ENCODE results near the gene PRDX4.
A peak's percentile ranks its signal among the peaks of the same experiment; 100 is the strongest.
"Not testable (repeated sequence)": the region's sequence is repeated elsewhere in the genome, so short reads cannot be mapped to it uniquely, and the experiment has no call there.

PRDX4 gene

DNA sequence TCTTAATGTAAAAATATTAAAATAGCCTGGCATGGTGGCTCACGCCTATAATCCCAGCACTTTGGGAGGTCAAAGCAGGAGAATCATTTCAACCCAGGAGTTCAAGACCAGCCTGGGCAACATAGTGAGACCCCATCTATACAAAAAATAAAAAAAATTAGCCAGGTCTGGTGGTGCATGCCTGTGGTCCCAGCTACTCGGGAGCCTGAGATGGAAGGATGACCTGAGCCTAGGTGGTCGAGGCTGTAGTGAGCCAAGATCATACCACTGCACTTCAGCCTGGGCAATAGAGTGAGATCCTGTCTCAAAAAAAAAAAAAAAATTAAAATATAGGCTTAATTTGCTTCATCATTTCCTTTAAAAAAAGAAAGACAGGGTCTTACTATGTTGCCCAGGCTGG, 9.2 kb downstream of the PRDX4 start:
- DNase-seq, result not testable (repeated sequence)

DNA sequence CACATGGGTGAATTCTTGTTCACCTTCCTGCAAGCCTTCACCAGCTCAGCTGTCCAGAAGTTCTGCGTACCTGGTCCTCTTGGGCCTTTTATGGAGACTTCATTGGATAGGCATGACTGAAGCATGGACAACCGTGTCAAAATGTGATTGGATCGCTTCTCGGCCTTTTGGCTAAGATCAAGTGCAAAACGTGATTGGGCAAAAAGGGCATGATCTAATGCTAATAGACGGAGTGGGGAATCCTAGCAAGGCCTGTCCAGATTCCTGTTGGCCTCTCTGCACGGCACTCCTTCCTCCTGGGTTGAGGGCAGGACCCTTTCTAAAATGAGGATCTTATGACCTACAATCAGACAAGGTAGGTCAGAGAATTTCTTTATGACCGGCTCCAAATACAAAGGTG, 24.9 kb downstream of the PRDX4 start:
- DNase-seq, result no peak

DNA sequence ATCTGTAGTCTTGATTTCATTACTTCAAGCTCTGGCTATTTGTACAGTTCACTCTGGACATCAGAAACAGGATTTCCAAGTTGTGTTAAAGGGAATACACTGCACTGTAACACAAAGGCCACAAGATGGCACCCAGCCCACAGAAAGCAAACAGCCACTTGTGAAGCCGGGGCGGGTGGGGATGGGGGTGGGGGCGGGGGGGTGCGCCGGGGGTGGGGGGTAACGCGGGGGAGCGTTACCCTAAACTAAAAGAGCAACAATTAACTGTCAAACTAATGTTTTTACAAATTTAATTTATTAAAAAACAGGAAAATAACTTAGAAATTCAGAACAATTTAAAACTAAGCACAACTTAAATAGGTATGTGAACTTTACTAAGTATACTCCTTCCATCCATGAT, 27.3 kb downstream of the PRDX4 start:
- peak; percentile 52 for DNase-seq

DNA sequence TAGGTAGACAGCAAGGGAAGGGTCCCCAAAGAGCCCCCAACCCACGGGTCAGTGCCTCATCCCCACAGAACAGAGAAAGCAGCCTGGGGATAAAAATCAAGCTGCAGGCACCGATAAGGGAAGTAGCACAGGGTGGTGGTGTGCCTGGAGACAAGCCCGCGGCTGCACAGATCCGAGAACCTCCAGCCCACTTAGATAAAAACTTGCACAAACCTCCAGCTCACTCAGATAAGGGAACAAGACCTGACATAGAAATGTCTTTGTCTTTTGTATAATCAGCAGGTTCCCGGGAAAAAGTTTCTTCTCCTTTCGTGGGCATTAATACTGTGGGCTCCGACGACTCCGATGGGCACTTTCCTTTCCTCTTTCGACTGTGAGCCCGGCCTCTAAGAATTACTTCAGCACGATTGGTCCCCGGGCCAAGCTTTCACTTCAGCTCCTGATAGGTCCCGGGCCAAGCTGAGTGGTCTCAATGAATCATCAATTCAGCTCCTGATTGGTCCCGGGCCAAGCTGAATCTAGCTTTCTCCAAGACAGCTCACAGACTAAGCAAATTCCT, 32.4 kb downstream of the PRDX4 start:
- no peak for DNase-seq

DNA sequence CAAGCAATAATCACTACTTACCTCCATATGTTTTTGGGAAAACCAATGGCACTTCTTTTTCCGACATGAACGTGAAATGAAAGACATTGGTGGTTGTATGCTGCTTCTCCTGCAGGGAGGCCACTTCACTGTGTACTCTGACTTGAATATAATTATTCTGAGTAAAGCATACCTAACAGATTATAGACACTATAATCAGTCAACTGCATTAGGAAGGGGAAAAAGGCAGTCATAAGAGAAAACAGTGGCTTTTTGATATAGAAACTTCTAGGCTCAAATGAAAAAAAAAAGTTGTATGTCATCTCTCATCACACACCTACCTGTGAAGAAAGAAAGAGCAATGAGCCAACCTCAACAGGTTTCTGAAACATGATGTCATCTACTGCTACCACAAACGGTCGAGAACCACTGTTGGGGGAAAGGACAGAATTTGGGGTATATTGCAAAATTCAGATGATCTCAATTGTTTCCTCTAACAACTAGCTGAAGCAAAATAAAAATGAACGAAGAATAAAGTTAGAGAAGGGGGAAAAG, 37.4 kb downstream of the PRDX4 start:
- DNase-seq, result no peak

DNA sequence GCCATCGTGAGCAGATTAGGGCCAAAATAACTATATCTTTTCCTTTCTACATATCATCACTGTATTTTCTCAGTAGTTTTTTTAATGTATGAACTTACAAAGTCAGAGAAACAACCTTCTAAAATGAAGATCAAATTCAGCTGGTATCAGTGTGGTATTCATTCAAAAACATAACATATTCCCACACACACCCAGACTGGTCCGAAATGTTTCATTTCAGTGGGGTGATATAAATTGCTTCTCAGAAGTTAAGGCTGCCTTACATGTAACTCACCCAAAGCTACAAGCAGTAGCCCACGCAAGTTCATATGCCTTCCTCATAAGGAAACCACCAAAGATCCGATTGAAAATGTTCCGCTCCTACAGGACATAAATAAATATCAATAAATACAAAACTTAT, 37.9 kb downstream of the PRDX4 start:
- no peak for DNase-seq

DNA sequence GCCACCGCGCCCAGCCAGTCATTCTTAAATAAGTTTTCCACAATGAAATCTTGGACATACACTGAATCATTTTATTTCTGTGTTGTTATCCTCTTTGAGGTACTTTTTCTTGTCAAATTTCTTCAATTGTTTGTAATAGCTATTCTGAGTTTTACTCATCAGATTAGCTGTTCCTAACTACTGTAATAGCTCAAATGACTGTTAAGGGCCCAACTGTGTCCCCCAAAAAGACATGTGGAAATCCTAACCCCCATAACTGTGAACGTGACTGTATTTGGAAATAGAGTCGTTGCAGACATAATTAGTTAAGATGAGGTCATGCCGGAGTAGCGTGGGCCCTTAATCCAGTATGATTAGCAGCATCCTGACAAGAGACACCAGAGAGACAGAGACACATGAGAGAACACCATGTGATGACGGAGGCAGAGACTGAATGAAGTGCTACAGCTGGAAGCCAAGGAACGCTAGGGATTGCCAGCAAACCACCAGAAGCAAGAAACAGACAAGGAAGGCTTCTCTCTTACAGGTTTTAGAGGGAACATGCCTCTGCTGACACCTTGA, 52.9 kb downstream of the PRDX4 start:
- no peak for DNase-seq

DNA sequence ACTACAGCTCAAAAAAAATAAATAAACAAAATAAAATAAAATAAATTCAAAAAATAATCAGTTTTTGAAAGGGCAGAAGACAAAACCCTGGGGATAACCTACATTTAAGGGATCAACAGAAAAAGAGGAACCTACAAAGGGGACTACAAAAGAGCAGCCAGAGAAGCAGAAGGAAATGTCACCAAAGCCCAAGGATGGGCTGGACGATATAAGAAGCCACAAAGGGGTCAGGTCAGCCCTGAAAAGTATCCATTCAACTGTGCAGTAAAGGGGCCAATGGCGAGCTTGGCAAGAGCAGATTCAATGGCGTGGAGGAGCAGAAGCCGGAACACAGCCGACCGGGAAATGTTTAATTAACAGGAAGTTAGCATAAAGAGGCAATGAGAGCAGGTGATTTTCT, 58.9 kb downstream of the PRDX4 start:
- DNase-seq, result no peak

DNA sequence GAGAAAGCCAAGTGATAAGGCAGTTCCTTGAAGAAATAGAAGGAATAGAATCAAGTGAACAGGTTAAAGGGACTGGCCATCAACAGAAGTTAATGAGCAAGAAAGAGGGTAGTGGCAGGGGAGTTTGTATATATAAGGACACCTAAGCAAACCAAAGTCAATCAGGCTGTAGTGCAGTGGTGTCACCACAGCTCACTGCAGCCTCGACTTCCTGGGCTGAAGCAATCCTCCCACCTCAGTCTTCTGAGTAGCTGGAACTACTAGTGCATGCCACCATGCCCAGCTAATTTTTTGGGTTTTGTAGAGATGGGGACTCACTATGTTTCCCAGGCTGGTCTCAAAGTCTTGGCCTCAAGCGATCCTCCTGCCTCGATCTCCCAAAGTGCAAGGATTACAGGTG, 59.9 kb downstream of the PRDX4 start:
- no peak for DNase-seq

DNA sequence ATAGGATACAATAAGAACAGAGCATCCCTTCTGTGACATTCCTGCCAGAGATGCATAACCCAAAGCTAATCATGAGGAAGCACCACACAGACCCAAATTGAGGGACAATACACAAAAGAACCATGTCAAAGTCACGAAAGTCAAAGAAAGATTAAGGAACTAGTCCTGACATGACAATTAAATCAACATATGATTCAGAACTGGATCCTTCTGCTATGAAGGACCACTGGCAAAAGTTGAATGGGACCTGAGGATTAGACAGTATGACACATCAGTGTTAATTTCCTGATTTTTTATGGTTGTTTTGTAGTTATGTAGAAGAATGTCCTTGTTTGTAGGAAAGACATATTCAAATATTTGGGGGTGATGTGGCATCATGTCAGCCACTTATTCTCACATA, 61.9 kb downstream of the PRDX4 start:
- DNase-seq, result no peak

DNA sequence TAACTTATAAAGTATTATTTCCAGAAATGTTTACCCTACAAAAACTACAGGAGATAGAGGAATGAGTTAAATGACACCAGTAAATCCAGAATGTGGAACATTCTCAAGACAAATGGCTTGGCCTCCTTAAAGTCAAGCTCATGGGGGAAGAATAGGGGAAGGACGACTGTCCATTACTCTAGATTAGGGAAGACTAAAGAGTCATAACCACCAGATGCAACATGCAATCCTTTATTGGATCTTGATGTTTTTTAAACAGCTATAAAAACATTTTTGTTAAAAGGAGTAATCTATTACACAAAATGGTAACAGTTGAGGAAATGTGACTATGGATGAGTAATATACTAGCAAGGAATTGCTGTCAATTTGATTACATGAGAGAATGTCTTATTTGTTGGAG, 64.7 kb downstream of the PRDX4 start:
- no peak for DNase-seq

DNA sequence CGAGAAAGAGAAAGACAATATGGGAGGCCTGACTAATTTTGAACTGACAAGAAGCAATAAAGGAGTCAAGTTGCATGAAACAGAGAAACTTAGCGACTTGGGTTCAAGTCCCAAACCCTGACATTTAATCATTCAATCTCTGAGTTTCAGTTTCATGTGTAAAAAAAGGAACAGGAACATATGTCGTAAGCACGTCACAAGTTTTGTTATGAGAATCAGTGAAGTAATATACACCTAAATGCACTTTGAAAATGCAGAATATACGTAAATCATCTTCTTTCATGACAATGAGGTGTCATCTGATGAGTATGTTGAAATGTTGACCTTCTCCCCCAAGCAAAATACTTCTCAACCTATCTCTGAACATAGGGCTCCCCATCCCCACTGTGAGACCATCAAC, 65.4 kb downstream of the PRDX4 start:
- no peak for DNase-seq

Measured in NCI-H146 (cell line).